Caco-2 (cell line): ENCODE data around the gene ALG6. TPM values are rescaled to one million over a fixed set of nuclear protein-coding genes. Genes with fewer than 3 reads are reported as not detected.

Experiments
- BruUV-seq: library from RNA; stranded (reverse); fragments of 400-500 nt; replicated peaks from 2 replicates; lab custom pipeline; 2021; lab: Mats Ljungman, UMichigan
- CTCF ChIA-PET: fragments of 300-600 bp; sonication (Branson Sonifier 250); formaldehyde crosslinking; loops from one replicate; lab custom pipeline; 2022; ENCODE audit warnings: antibody characterized with exemption; lab: Charles Lee
- POLR2A ChIA-PET: fragments of 300-600 bp; sonication (Branson Sonifier 250); formaldehyde crosslinking; loops from one replicate; lab custom pipeline; 2022; ENCODE audit warnings: antibody characterized with exemption; lab: Charles Lee
- DNase-seq, 2 experiments: peaks; one replicate each; pipeline versions ENCODE4 v3.0.0 to v3.0.0-alpha.2; 2020 to 2022
- H3K27me3 ChIP-seq: replicated peaks from 2 replicates; pipeline ENCODE4 v1.6.0; 2011; ENCODE audit warnings: low read length; ENCODE audit not compliant: control insufficient read depth, insufficient read depth
- H3K36me3 ChIP-seq: 2 replicates; pipeline ENCODE4 v1.5.1; 2011; ENCODE audit warnings: low read length; ENCODE audit not compliant: control insufficient read depth, insufficient read depth
- H3K4me1 ChIP-seq: fragments of 250-450 bp; sonication (Bioruptor Pico); 2 replicates; pipeline ENCODE4 v1.5.1; 2020; ENCODE audit warnings: mild to moderate bottlenecking
- H3K4me3 ChIP-seq: 2 replicates; pipeline ENCODE4 v1.5.1; 2011; ENCODE audit warnings: low read depth, mild to moderate bottlenecking, control low read depth, low read length
- H3K9me3 ChIP-seq: fragments of 250-450 bp; sonication (Bioruptor Pico); 2 replicates; pipeline ENCODE4 v1.5.1; 2020; ENCODE audit warnings: mild to moderate bottlenecking, moderate library complexity
- H3K27ac Mint-ChIP-seq: one replicate; pipeline ENCODE4 v1.8.0; 2022; ENCODE audit warnings: mixed read lengths; ENCODE audit not compliant: unreplicated experiment
- H3K27me3 Mint-ChIP-seq: one replicate; pipeline ENCODE4 v1.8.0; 2022; ENCODE audit warnings: mixed read lengths; ENCODE audit not compliant: insufficient read depth, unreplicated experiment
- H3K36me3 Mint-ChIP-seq: one replicate; pipeline ENCODE4 v1.8.0; 2022; ENCODE audit warnings: mild to moderate bottlenecking, mixed read lengths; ENCODE audit not compliant: insufficient read depth, unreplicated experiment
- H3K4me1 Mint-ChIP-seq: one replicate; pipeline ENCODE4 v1.8.0; 2022; ENCODE audit warnings: low read depth, mixed read lengths; ENCODE audit not compliant: unreplicated experiment
- H3K4me3 Mint-ChIP-seq: one replicate; pipeline ENCODE4 v1.8.0; 2022; ENCODE audit warnings: mild to moderate bottlenecking, moderate library complexity, mixed read lengths; ENCODE audit not compliant: unreplicated experiment
- H3K9me3 Mint-ChIP-seq: one replicate; pipeline ENCODE4 v1.8.0; 2022; ENCODE audit warnings: mixed read lengths; ENCODE audit not compliant: unreplicated experiment
- intact Hi-C: fragments of 100-400 bp; cut with micrococcal nuclease; formaldehyde crosslinking; loops from one replicate; pipeline ENCODE4 v1.10.0; 2022; ENCODE audit not compliant: unreplicated experiment
- total RNA-seq: library from RNA; stranded (reverse); gene quantifications from 2 replicates; pipeline ENCODE4 v1.2.3, GENCODE V29; 2022
- TF ChIP-seq, protein P1 (sequence below), 2 experiments: fragments of 200-600 bp in 1 of 2; IDR thresholded peaks; 1 replicate in 1 of 2; 2 replicates in 1 of 2; pipeline versions ENCODE4 v1.5.1 to v1.8.0; 2011 to 2022; ENCODE audit warnings: antibody characterized with exemption in 1 of 2, control low read depth in 1 of 2, inconsistent platforms in 1 of 2, low read depth in 1 of 2, low read length in 1 of 2, mild to moderate bottlenecking in 1 of 2, moderate library complexity in 1 of 2; ENCODE audit not compliant: insufficient read depth in 1 of 2, severe bottlenecking in 1 of 2, unreplicated experiment in 1 of 2

Gene ALG6
- total RNA-seq, 1 experiment from 2014 or later = 9.2 TPM

DNA sequence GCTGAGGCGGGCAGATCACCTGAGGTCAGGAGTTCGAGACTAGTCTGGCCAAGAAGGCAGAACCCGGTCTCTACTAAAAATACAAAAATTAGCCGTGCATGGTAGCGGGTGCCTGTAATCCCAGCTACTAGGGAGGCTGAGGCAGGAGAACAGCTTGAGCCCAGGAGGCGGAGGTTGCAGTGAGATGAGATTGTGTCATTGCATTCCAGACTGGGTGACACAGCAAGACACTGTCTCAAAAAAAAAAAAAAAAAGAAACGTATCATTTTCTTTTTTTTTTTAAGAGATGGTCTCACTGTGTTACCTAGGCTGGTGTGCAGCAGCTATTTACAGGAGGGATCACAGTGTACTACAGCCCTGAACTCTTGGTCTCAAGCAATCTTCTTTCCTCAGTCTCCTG lies 108.3 kb downstream of the ALG6 start:
- POLR2A ChIA-PET = no interaction called here
- no peaks in the 10 kb centered on the region for H3K4me1 Mint-ChIP-seq
- no peak overlapping the region for H3K4me3 Mint-ChIP-seq
- TF ChIP-seq, protein P1, sequence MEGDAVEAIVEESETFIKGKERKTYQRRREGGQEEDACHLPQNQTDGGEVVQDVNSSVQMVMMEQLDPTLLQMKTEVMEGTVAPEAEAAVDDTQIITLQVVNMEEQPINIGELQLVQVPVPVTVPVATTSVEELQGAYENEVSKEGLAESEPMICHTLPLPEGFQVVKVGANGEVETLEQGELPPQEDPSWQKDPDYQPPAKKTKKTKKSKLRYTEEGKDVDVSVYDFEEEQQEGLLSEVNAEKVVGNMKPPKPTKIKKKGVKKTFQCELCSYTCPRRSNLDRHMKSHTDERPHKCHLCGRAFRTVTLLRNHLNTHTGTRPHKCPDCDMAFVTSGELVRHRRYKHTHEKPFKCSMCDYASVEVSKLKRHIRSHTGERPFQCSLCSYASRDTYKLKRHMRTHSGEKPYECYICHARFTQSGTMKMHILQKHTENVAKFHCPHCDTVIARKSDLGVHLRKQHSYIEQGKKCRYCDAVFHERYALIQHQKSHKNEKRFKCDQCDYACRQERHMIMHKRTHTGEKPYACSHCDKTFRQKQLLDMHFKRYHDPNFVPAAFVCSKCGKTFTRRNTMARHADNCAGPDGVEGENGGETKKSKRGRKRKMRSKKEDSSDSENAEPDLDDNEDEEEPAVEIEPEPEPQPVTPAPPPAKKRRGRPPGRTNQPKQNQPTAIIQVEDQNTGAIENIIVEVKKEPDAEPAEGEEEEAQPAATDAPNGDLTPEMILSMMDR (IDR thresholded peaks at IDR 0.05; ENCODE audit: insufficient read depth in 1 of 2, low read depth in 1 of 2, low read length in 1 of 2, severe bottlenecking in 1 of 2, unreplicated experiment in 1 of 2) = no peak
- Histone ChIP-seq H3K9me3 (no peaks in the 10 kb centered on the region), H3K36me3 (no peaks in the 10 kb centered on the region), H3K4me1 (no peaks in the 10 kb centered on the region), H3K27me3 (no peaks in the 10 kb centered on the region), H3K4me3 (no peak overlapping the region)
- no TSS peak for BruUV-seq
- CTCF ChIA-PET = no interaction called here
- intact Hi-C loops = no loop called here
- H3K27me3 Mint-ChIP-seq = no peaks in the 10 kb centered on the region
- DNase-seq = no peak
- H3K9me3 Mint-ChIP-seq = no peaks in the 10 kb centered on the region
- H3K36me3 Mint-ChIP-seq = no peaks in the 10 kb centered on the region
- no peak overlapping the region for H3K27ac Mint-ChIP-seq

DNA sequence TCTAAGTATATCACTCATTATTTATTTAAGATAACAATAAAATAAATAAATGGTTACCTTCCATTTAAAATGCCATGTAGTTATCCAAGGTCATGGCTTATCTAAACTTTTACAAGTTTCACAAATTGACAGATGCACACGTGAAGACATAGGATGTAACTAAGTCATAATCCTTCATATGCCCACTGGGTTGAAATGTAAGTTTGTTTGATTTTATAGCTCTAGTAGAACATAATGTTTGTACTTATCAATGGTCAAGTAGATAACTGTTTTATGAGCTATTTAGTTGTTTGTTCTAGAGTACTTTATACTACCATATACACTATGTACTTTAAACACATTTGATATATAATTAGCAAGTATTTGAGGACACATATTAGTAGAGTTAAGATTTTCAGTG lies 112.6 kb downstream of the ALG6 start:
- no peaks in the 10 kb centered on the region for H3K36me3 Mint-ChIP-seq
- Histone ChIP-seq H3K27me3 (no peaks in the 10 kb centered on the region), H3K4me3 (no peak overlapping the region), H3K9me3 (no peaks in the 10 kb centered on the region), H3K4me1 (no peaks in the 10 kb centered on the region), H3K36me3 (no peaks in the 10 kb centered on the region)
- BruUV-seq = no TSS peak
- H3K9me3 Mint-ChIP-seq = no peaks in the 10 kb centered on the region
- POLR2A ChIA-PET = no interaction called here
- intact Hi-C loops = no loop called here
- CTCF ChIA-PET = interaction anchor here (0.6 kb wide), 1 partner anchor 148 kb away, joined by 3 read pairs; no protein-coding TSS in a partner anchor
- TF ChIP-seq, protein P1 (IDR thresholded peaks at IDR 0.05; ENCODE audit: insufficient read depth in 1 of 2, low read depth in 1 of 2, low read length in 1 of 2, severe bottlenecking in 1 of 2, unreplicated experiment in 1 of 2) = no peak
- no peak overlapping the region for H3K4me3 Mint-ChIP-seq
- no peaks in the 10 kb centered on the region for H3K4me1 Mint-ChIP-seq
- no peaks in the 10 kb centered on the region for H3K27me3 Mint-ChIP-seq
- DNase-seq = no peak
- no peak overlapping the region for H3K27ac Mint-ChIP-seq

DNA sequence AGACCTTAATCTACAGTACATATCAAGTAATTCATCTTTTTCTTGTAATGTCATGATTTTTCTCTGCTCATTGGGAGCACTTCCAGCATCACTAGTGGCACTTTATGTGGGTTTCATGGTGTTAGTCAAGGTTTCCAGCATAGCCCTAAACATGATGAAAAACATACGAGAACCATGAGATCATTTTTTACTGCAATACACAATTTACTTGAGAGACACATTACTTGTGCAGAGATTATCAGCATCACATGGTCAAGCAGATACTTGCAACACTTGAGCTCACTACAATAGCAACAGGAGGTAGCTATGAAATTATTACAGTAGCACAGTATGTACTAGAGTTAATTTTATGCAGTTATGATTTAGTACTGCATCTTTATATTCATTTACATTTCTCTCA lies 119.2 kb downstream of the ALG6 start:
- no peaks in the 10 kb centered on the region for H3K9me3 Mint-ChIP-seq

More for the DNA sequence above, 119.2 kb downstream of the ALG6 start:
- Mint-ChIP-seq H3K36me3 (no peaks in the 10 kb centered on the region), H3K27me3 (no peaks in the 10 kb centered on the region), H3K27ac (no peak overlapping the region), H3K4me1 (no peaks in the 10 kb centered on the region), H3K4me3 (no peak overlapping the region)
- intact Hi-C loops = no loop called here
- Histone ChIP-seq H3K4me1 (no peaks in the 10 kb centered on the region), H3K27me3 (no peaks in the 10 kb centered on the region), H3K36me3 (no peaks in the 10 kb centered on the region), H3K9me3 (no peaks in the 10 kb centered on the region), H3K4me3 (no peak overlapping the region)
- POLR2A ChIA-PET = no interaction called here
- TF ChIP-seq, protein P1 (IDR thresholded peaks at IDR 0.05; ENCODE audit: insufficient read depth in 1 of 2, low read depth in 1 of 2, low read length in 1 of 2, severe bottlenecking in 1 of 2, unreplicated experiment in 1 of 2) = no peak
- CTCF ChIA-PET = no interaction called here
- BruUV-seq = no TSS peak
- DNase-seq = no peak
